NB4 (cell line): ENCODE measurements around the gene SLC35B3.

ENCODE experiments used
- POLR2A ChIP-seq: IDR thresholded peaks from 2 replicates; pipeline ENCODE4 v1.6.1; 2011; ENCODE audit warnings: mild to moderate bottlenecking; ENCODE audit not compliant: insufficient read length; ENCODE audit errors: extremely low read depth
- TF ChIP-seq, protein P1 (sequence below): IDR thresholded peaks from one replicate; pipeline ENCODE4 v1.5.1; 2012; ENCODE audit warnings: low read depth, low read length

GRCh38 chr6:8375916-8376315 is 59.4 kb downstream of the SLC35B3 start:
- TF ChIP-seq, protein P1, sequence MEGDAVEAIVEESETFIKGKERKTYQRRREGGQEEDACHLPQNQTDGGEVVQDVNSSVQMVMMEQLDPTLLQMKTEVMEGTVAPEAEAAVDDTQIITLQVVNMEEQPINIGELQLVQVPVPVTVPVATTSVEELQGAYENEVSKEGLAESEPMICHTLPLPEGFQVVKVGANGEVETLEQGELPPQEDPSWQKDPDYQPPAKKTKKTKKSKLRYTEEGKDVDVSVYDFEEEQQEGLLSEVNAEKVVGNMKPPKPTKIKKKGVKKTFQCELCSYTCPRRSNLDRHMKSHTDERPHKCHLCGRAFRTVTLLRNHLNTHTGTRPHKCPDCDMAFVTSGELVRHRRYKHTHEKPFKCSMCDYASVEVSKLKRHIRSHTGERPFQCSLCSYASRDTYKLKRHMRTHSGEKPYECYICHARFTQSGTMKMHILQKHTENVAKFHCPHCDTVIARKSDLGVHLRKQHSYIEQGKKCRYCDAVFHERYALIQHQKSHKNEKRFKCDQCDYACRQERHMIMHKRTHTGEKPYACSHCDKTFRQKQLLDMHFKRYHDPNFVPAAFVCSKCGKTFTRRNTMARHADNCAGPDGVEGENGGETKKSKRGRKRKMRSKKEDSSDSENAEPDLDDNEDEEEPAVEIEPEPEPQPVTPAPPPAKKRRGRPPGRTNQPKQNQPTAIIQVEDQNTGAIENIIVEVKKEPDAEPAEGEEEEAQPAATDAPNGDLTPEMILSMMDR: no peak
- no peak for TF ChIP-seq POLR2A
